Keratinocyte (primary cell): ENCODE results near the gene PAPOLA.

Experiments used
- CTCF ChIP-seq, 3 experiments: IDR thresholded peaks in 1 of 3; conservative IDR thresholded peaks in 1 of 3; optimal IDR thresholded peaks in 1 of 3; 2 replicates in 2 of 3; 3 replicates in 1 of 3; pipeline versions ENCODE3 to v1.5.1; 2011; ENCODE audit warnings: low read length in 3 of 3, mild to moderate bottlenecking in 3 of 3, moderate library complexity in 2 of 3, control low read depth in 1 of 3, inconsistent platforms in 1 of 3; ENCODE audit not compliant: insufficient read depth in 2 of 3; ENCODE audit errors: extremely low read depth in 1 of 3
- EZH2 ChIP-seq: IDR thresholded peaks from one replicate; pipeline ENCODE4 v1.6.1; 2012; ENCODE audit warnings: inconsistent platforms, mild to moderate bottlenecking, low read length, moderate library complexity

DNA sequence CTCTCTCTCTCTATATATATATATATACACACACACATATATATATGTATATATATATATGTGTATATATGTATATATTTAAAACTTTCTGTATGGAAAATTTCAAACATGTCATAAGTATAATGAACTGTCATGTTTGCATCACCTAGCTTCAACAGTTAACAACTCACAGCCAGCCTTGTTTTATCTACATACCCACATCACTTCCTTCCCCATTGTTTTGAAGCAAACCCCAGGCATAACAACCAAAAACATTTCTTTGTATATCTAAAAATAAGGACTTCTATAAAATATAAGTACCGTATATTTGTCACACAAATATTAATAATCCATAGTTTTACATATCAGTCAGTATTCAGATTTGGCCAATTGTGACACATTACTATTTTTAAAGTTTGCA, 57.4 kb downstream of the PAPOLA start:
- TF ChIP-seq CTCF (optimal IDR thresholded peaks at IDR 0.05 in 1 of 3, IDR thresholded peaks at IDR 0.05 in 1 of 3, conservative IDR thresholded peaks at IDR 0.05 in 1 of 3; ENCODE audit: extremely low read depth in 1 of 3, insufficient read depth in 2 of 3, low read length in 3 of 3) (no peak), EZH2 (no peak)
